Erythroblast (primary cell): ENCODE measurements around the gene FOXK1.

Source experiments
- GATA1 ChIP-seq: IDR thresholded peaks from 2 replicates; pipeline ENCODE4 v1.6.1; 2011; ENCODE audit warnings: low read depth, mild to moderate bottlenecking, control low read depth, low read length, moderate library complexity
- POLR2A ChIP-seq: IDR thresholded peaks from 2 replicates; pipeline ENCODE4 v1.6.1; 2011; ENCODE audit warnings: mild to moderate bottlenecking, low read length

GRCh38 chr7:4641091-4641666 lies 40.9 kb upstream of the FOXK1 start:
- TF ChIP-seq POLR2A: no peak
- no peak for TF ChIP-seq GATA1
